Measurements from ENCODE around the gene ZNF428. TPM values are rescaled to one million over a fixed set of nuclear protein-coding genes. Genes with fewer than 3 reads are reported as not detected.

ZNF428 gene
- total and polyA plus RNA-seq, 2 experiments from 2014 or later, result 21.1 to 23.9 TPM

DNA sequence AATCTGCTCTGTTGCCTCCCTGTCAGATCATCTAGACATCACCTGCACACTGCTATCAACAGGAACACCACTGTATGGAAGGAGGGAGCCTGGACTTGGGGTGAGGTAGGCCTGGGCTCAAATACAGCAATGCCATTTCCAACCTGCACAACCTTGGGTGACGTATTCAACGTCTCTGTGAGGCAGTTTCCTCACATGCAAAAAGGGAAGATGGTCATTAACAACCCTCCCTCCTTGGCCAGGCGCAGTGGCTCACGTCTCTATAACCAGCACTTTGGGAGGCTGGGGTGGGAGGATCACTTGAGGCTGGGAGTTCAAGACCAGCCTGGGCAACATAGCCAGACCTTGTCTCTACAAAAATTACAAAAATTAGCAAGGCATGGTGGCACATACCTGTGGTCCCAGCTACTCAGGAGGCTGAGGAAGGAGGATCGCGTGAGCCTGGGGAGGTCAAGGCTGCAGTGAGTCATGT lies 57.2 kb downstream of the ZNF428 start:
- H3K4me2 ChIP-seq, result no peak overlapping the region
- no peak overlapping the region for H3K27ac ChIP-seq (ENCODE audit: low read depth)
- 0 out of 2 replicates have a peak, but pooled peaks cover 5% of the 10 kb centered on the region for H3F3A ChIP-seq (replicated peaks; ENCODE audit: low read depth)
- no peaks in the 10 kb centered on the region for H3K4me1 ChIP-seq (ENCODE audit: insufficient read depth)
- H3K79me2 ChIP-seq (replicated peaks; ENCODE audit: insufficient read depth), result no peaks in the 10 kb centered on the region
- H3K4me3 ChIP-seq, result no peak overlapping the region
- Mint-ChIP-seq H3K4me3 (no peak overlapping the region), H3K36me3 (ENCODE audit: low read depth) (peaks cover 23% of the 10 kb centered on the region), H3K27me3 (ENCODE audit: insufficient read depth, low read depth, poor library complexity) (peaks cover 2% of the 10 kb centered on the region), H3K27ac (no peak overlapping the region), H3K4me1 (no peaks in the 10 kb centered on the region), H3K9me3 (no peaks in the 10 kb centered on the region)
- H2AFZ ChIP-seq, result no peak overlapping the region
- no peak for ATAC-seq
- no peaks in the 10 kb centered on the region for H3K36me3 ChIP-seq (ENCODE audit: insufficient read depth)
- TF ChIP-seq JUNB (IDR thresholded peaks at IDR 0.05; ENCODE audit: unreplicated experiment), result no peak
- no peak for TF ChIP-seq ZNF114 (CRISPR knock-in tag; IDR thresholded peaks at IDR 0.05)
- no peaks in the 10 kb centered on the region; the same call in 1 of the 2 replicates for H4K20me1 ChIP-seq (replicated peaks; ENCODE audit: insufficient read depth)
- no peaks in the 10 kb centered on the region for H3K9me2 ChIP-seq (ENCODE audit: insufficient read depth)
- no peaks in the 10 kb centered on the region for H3K27me3 ChIP-seq (ENCODE audit: insufficient read depth)
- DNase-seq (ENCODE audit: low spot score), result no peak

GRCh38 chr19:43561139-43561970 lies 58.1 kb downstream of the ZNF428 start:
- Mint-ChIP-seq H3K4me1 (no peaks in the 10 kb centered on the region), H3K36me3 (ENCODE audit: low read depth) (peaks cover 23% of the 10 kb centered on the region), H3K27me3 (ENCODE audit: insufficient read depth, low read depth, poor library complexity) (peaks cover 2% of the 10 kb centered on the region), H3K4me3 (no peak overlapping the region), H3K27ac (no peak overlapping the region), H3K9me3 (no peaks in the 10 kb centered on the region)
- ATAC-seq (no peak), DNase-seq (ENCODE audit: low spot score) (no peak)
- H3K27me3 ChIP-seq (ENCODE audit: insufficient read depth), result no peaks in the 10 kb centered on the region
- H3K4me1 ChIP-seq (ENCODE audit: insufficient read depth), result no peaks in the 10 kb centered on the region
- TF ChIP-seq ZNF331 (CRISPR knock-in tag; IDR thresholded peaks at IDR 0.05; ENCODE audit: low read depth) (no peak), REST (IDR thresholded peaks at IDR 0.05; ENCODE audit: unreplicated experiment) (no peak), ZNF462 (CRISPR knock-in tag; IDR thresholded peaks at IDR 0.05) (no peak), STAT1 (IDR thresholded peaks at IDR 0.05; ENCODE audit: unreplicated experiment) (no peak), EZH2 (IDR thresholded peaks at IDR 0.05; ENCODE audit: low read depth, unreplicated experiment) (no peak), CREB1 (CRISPR knock-in tag; IDR thresholded peaks at IDR 0.05; ENCODE audit: low read depth) (no peak)
- TF ChIP-seq, protein P1, sequence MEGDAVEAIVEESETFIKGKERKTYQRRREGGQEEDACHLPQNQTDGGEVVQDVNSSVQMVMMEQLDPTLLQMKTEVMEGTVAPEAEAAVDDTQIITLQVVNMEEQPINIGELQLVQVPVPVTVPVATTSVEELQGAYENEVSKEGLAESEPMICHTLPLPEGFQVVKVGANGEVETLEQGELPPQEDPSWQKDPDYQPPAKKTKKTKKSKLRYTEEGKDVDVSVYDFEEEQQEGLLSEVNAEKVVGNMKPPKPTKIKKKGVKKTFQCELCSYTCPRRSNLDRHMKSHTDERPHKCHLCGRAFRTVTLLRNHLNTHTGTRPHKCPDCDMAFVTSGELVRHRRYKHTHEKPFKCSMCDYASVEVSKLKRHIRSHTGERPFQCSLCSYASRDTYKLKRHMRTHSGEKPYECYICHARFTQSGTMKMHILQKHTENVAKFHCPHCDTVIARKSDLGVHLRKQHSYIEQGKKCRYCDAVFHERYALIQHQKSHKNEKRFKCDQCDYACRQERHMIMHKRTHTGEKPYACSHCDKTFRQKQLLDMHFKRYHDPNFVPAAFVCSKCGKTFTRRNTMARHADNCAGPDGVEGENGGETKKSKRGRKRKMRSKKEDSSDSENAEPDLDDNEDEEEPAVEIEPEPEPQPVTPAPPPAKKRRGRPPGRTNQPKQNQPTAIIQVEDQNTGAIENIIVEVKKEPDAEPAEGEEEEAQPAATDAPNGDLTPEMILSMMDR (conservative IDR thresholded peaks at IDR 0.05; ENCODE audit: low read depth in 2 of 2), result no peak
- no peak overlapping the region for H3K4me2 ChIP-seq
- no peak overlapping the region for H3K4me3 ChIP-seq
- no peaks in the 10 kb centered on the region for H3K36me3 ChIP-seq (ENCODE audit: insufficient read depth)
- no peak overlapping the region for H2AFZ ChIP-seq
- H3K27ac ChIP-seq (ENCODE audit: low read depth), result no peak overlapping the region
- no peaks in the 10 kb centered on the region for H3K9me2 ChIP-seq (ENCODE audit: insufficient read depth)
- H3F3A ChIP-seq (replicated peaks; ENCODE audit: low read depth), result 0 out of 2 replicates have a peak, but pooled peaks cover 5% of the 10 kb centered on the region
- H4K20me1 ChIP-seq (replicated peaks; ENCODE audit: insufficient read depth), result no peaks in the 10 kb centered on the region; the same call in 1 of the 2 replicates
- H3K79me2 ChIP-seq (replicated peaks; ENCODE audit: insufficient read depth), result no peaks in the 10 kb centered on the region
